HG02938 (cell line): ENCODE results near the gene EGLN2.
"Not testable (repeated sequence)": the region's sequence is repeated elsewhere in the genome, so short reads cannot be mapped to it uniquely, and the experiment has no call there.

Source experiments
- ATAC-seq: cut with Tn5 transposase; IDR thresholded peaks from one replicate; pipeline ENCODE4 v1.9.1; 2021; ENCODE audit warnings: mild to moderate bottlenecking, moderate library complexity; ENCODE audit not compliant: unreplicated experiment

Gene EGLN2

GRCh38 chr19:40776364-40776763, 22.6 kb upstream of the EGLN2 start:
- ATAC-seq: no peak

GRCh38 chr19:40776932-40777644, 21.9 kb upstream of the EGLN2 start:
- peak; percentile 60 for ATAC-seq

- ATAC-seq: no peak
These were observed 21.4 kb upstream of the EGLN2 start for GRCh38 chr19:40777645-40777936.

GRCh38 chr19:40777937-40778705, 20.9 kb upstream of the EGLN2 start, which contains the start of gene RAB4B:
Gene RAB4B (plus strand): TSS chr19:40778247. CDS start chr19:40778376, 129 bp downstream.
- peak; percentile 50 for ATAC-seq

GRCh38 chr19:40778706-40779284, 20.2 kb upstream of the EGLN2 start:
- no peak for ATAC-seq

GRCh38 chr19:40780582-40780981, 18.4 kb upstream of the EGLN2 start:
- no peak for ATAC-seq

- no peak for ATAC-seq
These were observed 17.9 kb upstream of the EGLN2 start for GRCh38 chr19:40781140-40781539.

GRCh38 chr19:40783711-40784110, 15.3 kb upstream of the EGLN2 start:
- ATAC-seq: no peak

GRCh38 chr19:40784146-40784545, 14.8 kb upstream of the EGLN2 start:
- ATAC-seq: not testable (repeated sequence)

GRCh38 chr19:40785526-40785925, 13.5 kb upstream of the EGLN2 start:
- no peak for ATAC-seq

- ATAC-seq: no peak
These were observed 12.6 kb upstream of the EGLN2 start for GRCh38 chr19:40786060-40787037.

- ATAC-seq: no peak
These were observed 7.6 kb upstream of the EGLN2 start for GRCh38 chr19:40791349-40791748.

GRCh38 chr19:40791996-40792395, 7.0 kb upstream of the EGLN2 start:
- no peak for ATAC-seq

GRCh38 chr19:40797166-40797962, 1.6 kb upstream of the EGLN2 start:
- ATAC-seq: no peak

GRCh38 chr19:40797963-40798682, 868 bp upstream of the EGLN2 start:
- ATAC-seq: peak; percentile 14

- no peak for ATAC-seq
These were observed 757 bp downstream of the EGLN2 start for GRCh38 chr19:40799558-40800338.

- no peak for ATAC-seq
These were observed 1.5 kb downstream of the EGLN2 start for GRCh38 chr19:40800339-40800996.

GRCh38 chr19:40800997-40801377, 2.0 kb downstream of the EGLN2 start:
- ATAC-seq: no peak
